GM12891 (cell line): Measurements from ENCODE around the gene EPHX1.

Experiments
- PAX5 ChIP-seq: IDR thresholded peaks from 2 replicates; pipeline ENCODE4 v1.6.1; 2011; ENCODE audit warnings: low read length, moderate library complexity, mild to moderate bottlenecking; ENCODE audit not compliant: insufficient read depth, severe bottlenecking
- POLR2A ChIP-seq: IDR thresholded peaks from 2 replicates; pipeline ENCODE4 v1.6.1; 2011; ENCODE audit warnings: low read depth, low read length, control low read depth
- POLR2AphosphoS5 ChIP-seq: IDR thresholded peaks from 2 replicates; pipeline ENCODE4 v1.6.1; 2011; ENCODE audit warnings: low read depth, low read length, control low read depth
- POU2F2 ChIP-seq: IDR thresholded peaks from 2 replicates; pipeline ENCODE4 v1.6.1; 2011; ENCODE audit warnings: low read depth, mild to moderate bottlenecking, control low read depth, low read length, moderate library complexity
- SPI1 ChIP-seq: IDR thresholded peaks from 2 replicates; pipeline ENCODE4 v1.6.1; 2011; ENCODE audit warnings: low read depth, low read length, control low read depth
- TAF1 ChIP-seq: IDR thresholded peaks from 2 replicates; pipeline ENCODE4 v1.6.1; 2011; ENCODE audit warnings: low read depth, low read length, control low read depth

DNA sequence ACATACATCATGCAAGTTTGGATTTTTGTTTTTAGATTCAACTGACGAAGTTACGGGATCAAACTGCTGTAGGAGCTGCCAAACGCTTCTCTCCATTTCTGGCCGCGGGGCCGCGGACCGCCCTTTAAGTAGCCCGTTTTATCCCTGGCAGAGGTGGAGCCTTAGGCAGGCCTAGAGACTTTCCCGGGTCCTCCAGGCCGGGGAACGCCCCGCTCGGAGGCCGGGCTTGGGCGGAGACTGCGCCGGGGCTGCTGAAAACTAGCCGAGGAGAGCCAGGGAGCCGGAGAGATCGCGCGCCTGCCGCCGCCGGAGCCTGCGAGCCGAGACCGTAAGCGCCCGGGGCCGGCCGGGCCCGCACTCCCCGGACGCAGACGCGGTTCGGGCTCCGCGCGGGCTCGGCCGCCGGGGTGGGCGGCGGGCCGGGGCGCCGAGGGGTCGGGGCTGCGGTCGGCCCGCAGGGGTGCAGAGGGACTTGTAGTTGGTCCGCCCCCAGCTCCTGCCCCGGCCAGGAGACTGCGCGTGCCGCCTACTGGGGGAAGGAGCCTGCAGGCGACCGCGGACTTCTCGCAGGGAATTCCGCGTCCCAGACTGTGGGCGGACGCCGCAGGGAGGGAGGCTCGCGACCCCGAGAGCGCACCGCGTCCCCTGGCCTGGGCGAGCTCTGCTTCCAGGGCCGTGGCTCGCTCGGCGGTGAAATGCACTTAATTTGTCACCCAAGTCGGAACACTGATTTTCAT is at the start of gene EPHX1:
- TF ChIP-seq POLR2A (no peak), POLR2AphosphoS5 (no peak), SPI1 (no peak), TAF1 (no peak), PAX5 (no peak), POU2F2 (no peak)
